BLaER1 (cell line): ENCODE measurements around the gene SMYD3.

Experiments used
- H3K27ac ChIP-seq: shearing (Covaris generic); formaldehyde crosslinking; 2 replicates; pipeline ENCODE4 v1.8.1; 2022
- H3K27me3 ChIP-seq: shearing (Covaris generic); formaldehyde crosslinking; 2 replicates; pipeline ENCODE4 v1.8.1; 2022
- H3K36me3 ChIP-seq: shearing (Covaris generic); formaldehyde crosslinking; 2 replicates; pipeline ENCODE4 v1.8.1; 2022
- H3K4me1 ChIP-seq: shearing (Covaris generic); formaldehyde crosslinking; 2 replicates; pipeline ENCODE4 v1.8.1; 2022
- H3K4me2 ChIP-seq: shearing (Covaris generic); formaldehyde crosslinking; 2 replicates; pipeline ENCODE4 v1.8.1; 2022
- H3K4me3 ChIP-seq: shearing (Covaris generic); formaldehyde crosslinking; 2 replicates; pipeline ENCODE4 v1.8.1; 2022
- H3K9ac ChIP-seq: shearing (Covaris generic); formaldehyde crosslinking; 2 replicates; pipeline ENCODE4 v1.8.1; 2022
- H3K9me3 ChIP-seq: shearing (Covaris generic); formaldehyde crosslinking; 2 replicates; pipeline ENCODE4 v1.8.1; 2022
- H4K20me1 ChIP-seq: shearing (Covaris generic); formaldehyde crosslinking; 2 replicates; pipeline ENCODE4 v1.8.1; 2022
- Cebpa-rat ChIP-seq: shearing (Covaris generic); IDR thresholded peaks from 2 replicates; pipeline ENCODE4 v1.8.1; 2022

The SMYD3 gene

GRCh38 chr1:246258250-246258649, 248.8 kb downstream of the SMYD3 start:
- Histone ChIP-seq H3K36me3 (peaks cover 17% of the 10 kb centered on the region), H3K9ac (no peak overlapping the region)
- TF ChIP-seq Cebpa-rat, result no peak

GRCh38 chr1:246255773-246256172, 251.3 kb downstream of the SMYD3 start:
- Histone ChIP-seq H3K27ac (no peak overlapping the region), H3K27me3 (no peaks in the 10 kb centered on the region), H3K9me3 (peaks cover 34% of the 10 kb centered on the region), H3K9ac (no peak overlapping the region), H3K4me2 (no peak overlapping the region), H3K4me3 (no peak overlapping the region), H3K4me1 (no peaks in the 10 kb centered on the region), H3K36me3 (peaks cover 14% of the 10 kb centered on the region), H4K20me1 (no peaks in the 10 kb centered on the region)
- TF ChIP-seq Cebpa-rat, result no peak

More at GRCh38 chr1:246258250-246258649, 248.8 kb downstream of the SMYD3 start:
- Histone ChIP-seq H3K4me2 (no peak overlapping the region), H3K27me3 (no peaks in the 10 kb centered on the region), H3K9me3 (peaks cover 39% of the 10 kb centered on the region), H3K4me3 (no peak overlapping the region), H3K27ac (no peak overlapping the region), H4K20me1 (no peaks in the 10 kb centered on the region), H3K4me1 (no peaks in the 10 kb centered on the region)

- H3K4me1 ChIP-seq, result no peaks in the 10 kb centered on the region
- H3K9ac ChIP-seq, result no peak overlapping the region
- H3K27me3 ChIP-seq, result no peaks in the 10 kb centered on the region
- H3K4me3 ChIP-seq, result no peak overlapping the region
- H3K9me3 ChIP-seq, result peaks cover 25% of the 10 kb centered on the region
- no peak overlapping the region for H3K4me2 ChIP-seq
- no peak overlapping the region for H3K27ac ChIP-seq
- peaks cover 5% of the 10 kb centered on the region for H3K36me3 ChIP-seq
- no peaks in the 10 kb centered on the region for H4K20me1 ChIP-seq
- TF ChIP-seq Cebpa-rat, result no peak
Observed at GRCh38 chr1:246254854-246255253, 252.2 kb downstream of the SMYD3 start.

- Histone ChIP-seq H4K20me1 (no peaks in the 10 kb centered on the region), H3K4me3 (no peak overlapping the region), H3K4me2 (no peak overlapping the region), H3K27me3 (no peaks in the 10 kb centered on the region), H3K4me1 (no peaks in the 10 kb centered on the region), H3K9me3 (no peaks in the 10 kb centered on the region), H3K9ac (no peak overlapping the region), H3K27ac (no peak overlapping the region), H3K36me3 (no peaks in the 10 kb centered on the region)
- TF ChIP-seq Cebpa-rat, result no peak
Observed at GRCh38 chr1:246246430-246246829, 260.6 kb downstream of the SMYD3 start.

GRCh38 chr1:246245541-246245940, 261.5 kb downstream of the SMYD3 start:
- Histone ChIP-seq H4K20me1 (no peaks in the 10 kb centered on the region), H3K9me3 (no peaks in the 10 kb centered on the region), H3K4me2 (no peak overlapping the region), H3K4me1 (no peaks in the 10 kb centered on the region), H3K4me3 (no peak overlapping the region), H3K36me3 (no peaks in the 10 kb centered on the region), H3K9ac (no peak overlapping the region), H3K27ac (no peak overlapping the region), H3K27me3 (no peaks in the 10 kb centered on the region)
- TF ChIP-seq Cebpa-rat, result no peak

- Histone ChIP-seq H4K20me1 (no peaks in the 10 kb centered on the region), H3K27ac (no peak overlapping the region), H3K9me3 (peaks cover 5% of the 10 kb centered on the region; the same call in 1 of the 2 replicates), H3K4me2 (no peak overlapping the region), H3K4me1 (no peaks in the 10 kb centered on the region), H3K27me3 (no peaks in the 10 kb centered on the region), H3K36me3 (peaks cover 4% of the 10 kb centered on the region; the same call in 1 of the 2 replicates), H3K4me3 (no peak overlapping the region), H3K9ac (no peak overlapping the region)
- TF ChIP-seq Cebpa-rat, result no peak
Observed at GRCh38 chr1:246232126-246232525, 275.0 kb downstream of the SMYD3 start.

- Histone ChIP-seq H3K4me2 (no peak overlapping the region), H3K36me3 (peaks cover 8% of the 10 kb centered on the region), H3K27me3 (no peaks in the 10 kb centered on the region), H3K9ac (no peak overlapping the region), H3K9me3 (peaks cover 12% of the 10 kb centered on the region), H4K20me1 (no peaks in the 10 kb centered on the region), H3K4me3 (no peak overlapping the region), H3K27ac (no peak overlapping the region), H3K4me1 (no peaks in the 10 kb centered on the region)
- TF ChIP-seq Cebpa-rat, result no peak
Observed at GRCh38 chr1:246226041-246226440, 281.0 kb downstream of the SMYD3 start.

- H3K4me3 ChIP-seq, result 0 out of 2 replicates have a peak overlapping the region, but pooled peaks have one; percentile 1
- no peak overlapping the region for H3K4me2 ChIP-seq
- H3K36me3 ChIP-seq, result peaks cover 15% of the 10 kb centered on the region
- peaks cover 21% of the 10 kb centered on the region for H3K9me3 ChIP-seq
- no peak overlapping the region for H3K9ac ChIP-seq
- no peak overlapping the region for H3K27ac ChIP-seq
- H3K27me3 ChIP-seq, result no peaks in the 10 kb centered on the region
- TF ChIP-seq Cebpa-rat, result no peak
- H3K4me1 ChIP-seq, result peaks cover 25% of the 10 kb centered on the region
- peaks cover 4% of the 10 kb centered on the region; the same call in 1 of the 2 replicates for H4K20me1 ChIP-seq
Observed at GRCh38 chr1:246221485-246222255, 285.4 kb downstream of the SMYD3 start.

- H3K9ac ChIP-seq, result no peak overlapping the region
- 0 out of 2 replicates have a peak overlapping the region, but pooled peaks have one; percentile 1 for H3K4me3 ChIP-seq
- H3K4me2 ChIP-seq, result no peak overlapping the region
- H3K27me3 ChIP-seq, result no peaks in the 10 kb centered on the region
- H3K36me3 ChIP-seq, result peaks cover 15% of the 10 kb centered on the region
- peaks cover 21% of the 10 kb centered on the region for H3K9me3 ChIP-seq
- H3K4me1 ChIP-seq, result peaks cover 31% of the 10 kb centered on the region
- no peak for TF ChIP-seq Cebpa-rat
- H4K20me1 ChIP-seq, result peaks cover 4% of the 10 kb centered on the region; the same call in 1 of the 2 replicates
- H3K27ac ChIP-seq, result no peak overlapping the region
Observed at GRCh38 chr1:246220495-246221065, 286.5 kb downstream of the SMYD3 start.

- H3K9ac ChIP-seq, result no peak overlapping the region
- peaks cover 21% of the 10 kb centered on the region for H3K9me3 ChIP-seq
- peak overlapping the region; percentile 70 for H3K4me2 ChIP-seq
- H3K36me3 ChIP-seq, result peaks cover 15% of the 10 kb centered on the region
- peaks cover 4% of the 10 kb centered on the region; the same call in 1 of the 2 replicates for H4K20me1 ChIP-seq
- TF ChIP-seq Cebpa-rat, result no peak
- no peak overlapping the region for H3K27ac ChIP-seq
- H3K4me1 ChIP-seq, result peaks cover 33% of the 10 kb centered on the region
- no peak overlapping the region for H3K4me3 ChIP-seq
- H3K27me3 ChIP-seq, result no peaks in the 10 kb centered on the region
Observed at GRCh38 chr1:246219508-246220030, 287.5 kb downstream of the SMYD3 start.
